ENCODE measurements around the gene NABP1.

DNA sequence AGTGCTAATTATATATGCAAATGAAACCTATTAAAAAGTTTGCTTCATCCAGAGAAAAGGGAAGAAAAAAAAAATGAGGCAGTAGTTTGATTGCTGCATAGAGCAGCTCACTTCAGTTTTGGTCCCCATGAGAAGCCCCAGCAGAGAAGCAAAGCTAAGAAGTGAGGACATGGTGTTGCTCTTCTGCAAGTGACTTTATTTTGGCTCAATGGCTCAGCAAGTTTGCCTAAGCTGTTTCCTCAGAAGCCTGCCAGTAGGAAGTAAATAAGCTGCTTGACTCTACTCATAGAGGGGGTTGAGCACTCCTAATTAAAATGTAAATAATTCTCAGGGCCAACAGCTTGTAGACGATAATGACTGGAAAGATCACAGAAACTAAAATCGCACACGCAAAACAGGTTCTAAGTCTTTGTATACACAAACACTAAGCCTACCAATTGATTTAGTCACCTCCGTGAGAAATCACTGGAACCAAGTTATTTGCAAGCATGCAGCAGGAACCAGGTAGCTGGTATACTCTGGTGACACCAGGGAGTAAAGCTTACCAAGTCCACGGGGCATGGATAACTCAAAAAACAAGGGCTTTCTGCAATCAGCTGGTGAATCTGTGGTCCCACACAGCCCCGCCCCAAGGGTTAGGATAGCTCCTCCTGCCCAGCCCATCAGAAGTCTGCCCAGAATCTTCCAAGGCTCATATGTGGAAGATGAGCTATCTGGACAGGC, 39.7 kb upstream of the NABP1 start:
- TF ChIP-seq, protein P1, sequence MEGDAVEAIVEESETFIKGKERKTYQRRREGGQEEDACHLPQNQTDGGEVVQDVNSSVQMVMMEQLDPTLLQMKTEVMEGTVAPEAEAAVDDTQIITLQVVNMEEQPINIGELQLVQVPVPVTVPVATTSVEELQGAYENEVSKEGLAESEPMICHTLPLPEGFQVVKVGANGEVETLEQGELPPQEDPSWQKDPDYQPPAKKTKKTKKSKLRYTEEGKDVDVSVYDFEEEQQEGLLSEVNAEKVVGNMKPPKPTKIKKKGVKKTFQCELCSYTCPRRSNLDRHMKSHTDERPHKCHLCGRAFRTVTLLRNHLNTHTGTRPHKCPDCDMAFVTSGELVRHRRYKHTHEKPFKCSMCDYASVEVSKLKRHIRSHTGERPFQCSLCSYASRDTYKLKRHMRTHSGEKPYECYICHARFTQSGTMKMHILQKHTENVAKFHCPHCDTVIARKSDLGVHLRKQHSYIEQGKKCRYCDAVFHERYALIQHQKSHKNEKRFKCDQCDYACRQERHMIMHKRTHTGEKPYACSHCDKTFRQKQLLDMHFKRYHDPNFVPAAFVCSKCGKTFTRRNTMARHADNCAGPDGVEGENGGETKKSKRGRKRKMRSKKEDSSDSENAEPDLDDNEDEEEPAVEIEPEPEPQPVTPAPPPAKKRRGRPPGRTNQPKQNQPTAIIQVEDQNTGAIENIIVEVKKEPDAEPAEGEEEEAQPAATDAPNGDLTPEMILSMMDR (IDR thresholded peaks at IDR 0.05): no peak
- no peak for TF ChIP-seq POLR2AphosphoS5 (IDR thresholded peaks at IDR 0.05)
- no peak for TF ChIP-seq POLR2A (IDR thresholded peaks at IDR 0.05)

Measured in sigmoid colon (tissue), 4 donors.